ENCODE data around the gene PODNL1.

PODNL1 gene

GRCh38 chr19:13890136-13890535 is 48.1 kb downstream of the PODNL1 start:
- no peak for DNase-seq (ENCODE audit: low spot score)

- DNase-seq (ENCODE audit: low spot score), result no peak
Observed at GRCh38 chr19:13888281-13888680, 49.9 kb downstream of the PODNL1 start.

- no peak for DNase-seq (ENCODE audit: low spot score)
Observed at GRCh38 chr19:13887517-13887916, 50.7 kb downstream of the PODNL1 start.

- DNase-seq (ENCODE audit: low spot score), result no peak
Observed at GRCh38 chr19:13887018-13887436, 51.2 kb downstream of the PODNL1 start.

- no peak for DNase-seq (ENCODE audit: low spot score)
Observed at GRCh38 chr19:13885826-13886365, 52.3 kb downstream of the PODNL1 start.

GRCh38 chr19:13884726-13885591 is 53.3 kb downstream of the PODNL1 start:
- DNase-seq (ENCODE audit: low spot score), result no peak

GRCh38 chr19:13883516-13884064 is 54.6 kb downstream of the PODNL1 start:
- no peak for DNase-seq (ENCODE audit: low spot score)

GRCh38 chr19:13882836-13883235 is 55.4 kb downstream of the PODNL1 start:
- DNase-seq (ENCODE audit: low spot score), result no peak

- no peak for DNase-seq (ENCODE audit: low spot score)
Observed at GRCh38 chr19:13882419-13882795, 55.8 kb downstream of the PODNL1 start.

- DNase-seq (ENCODE audit: low spot score), result peak; percentile 43
Observed at GRCh38 chr19:13881692-13882418, 56.4 kb downstream of the PODNL1 start.

- DNase-seq (ENCODE audit: low spot score), result no peak
Observed at GRCh38 chr19:13881251-13881691, 56.9 kb downstream of the PODNL1 start.

Data from AG08396 (cell line).